CD4-positive, alpha-beta T cell treated with Interleukin-1 beta for 1 hour (primary cell): ENCODE measurements around the gene MGAT5B.

Experiments
- DNase-seq, 2 donors: peaks; one replicate each; pipeline ENCODE4 v3.0.0-alpha.2; 2020 to 2022

The MGAT5B gene

DNA sequence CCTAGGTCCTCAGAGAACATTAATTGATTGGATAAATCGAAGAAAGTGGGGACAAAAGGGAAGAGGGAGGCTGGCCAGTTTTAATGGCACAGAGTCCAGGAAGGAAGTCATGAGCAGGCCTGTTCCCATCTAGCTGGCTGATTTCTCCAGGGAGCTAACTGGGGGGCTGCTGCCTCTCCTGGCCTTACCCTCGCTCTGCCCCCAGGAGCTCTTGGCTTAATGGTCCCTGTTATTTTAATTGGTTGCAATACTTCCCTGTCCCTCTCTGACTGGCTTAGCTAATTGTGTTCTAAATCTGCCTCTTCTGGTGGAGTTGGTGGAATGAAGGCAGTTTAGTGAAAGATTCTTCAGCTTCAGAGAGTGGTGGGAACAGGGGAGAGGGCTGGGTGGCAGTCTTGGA is 61.4 kb downstream of the MGAT5B start:
- no peak for DNase-seq

DNA sequence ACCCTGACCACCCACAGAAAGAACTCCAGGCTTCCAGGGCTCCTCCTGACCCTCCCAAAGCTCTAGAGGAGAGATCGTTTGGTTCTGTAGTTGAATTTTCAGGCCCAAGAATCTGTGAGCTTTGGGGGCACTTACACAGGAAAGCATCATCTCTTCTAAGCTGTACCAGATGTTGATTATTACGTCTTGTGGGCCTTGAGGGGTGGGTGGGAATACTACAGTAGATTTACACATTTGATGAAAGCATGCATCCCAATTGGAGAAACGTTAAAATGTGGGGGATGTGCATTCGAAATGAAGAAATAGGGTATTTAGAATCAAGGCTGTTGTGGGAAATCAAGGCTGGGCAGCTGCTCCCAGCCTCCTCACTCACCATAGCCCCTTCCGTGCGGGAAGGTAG is 61.9 kb downstream of the MGAT5B start:
- no peak for DNase-seq

DNA sequence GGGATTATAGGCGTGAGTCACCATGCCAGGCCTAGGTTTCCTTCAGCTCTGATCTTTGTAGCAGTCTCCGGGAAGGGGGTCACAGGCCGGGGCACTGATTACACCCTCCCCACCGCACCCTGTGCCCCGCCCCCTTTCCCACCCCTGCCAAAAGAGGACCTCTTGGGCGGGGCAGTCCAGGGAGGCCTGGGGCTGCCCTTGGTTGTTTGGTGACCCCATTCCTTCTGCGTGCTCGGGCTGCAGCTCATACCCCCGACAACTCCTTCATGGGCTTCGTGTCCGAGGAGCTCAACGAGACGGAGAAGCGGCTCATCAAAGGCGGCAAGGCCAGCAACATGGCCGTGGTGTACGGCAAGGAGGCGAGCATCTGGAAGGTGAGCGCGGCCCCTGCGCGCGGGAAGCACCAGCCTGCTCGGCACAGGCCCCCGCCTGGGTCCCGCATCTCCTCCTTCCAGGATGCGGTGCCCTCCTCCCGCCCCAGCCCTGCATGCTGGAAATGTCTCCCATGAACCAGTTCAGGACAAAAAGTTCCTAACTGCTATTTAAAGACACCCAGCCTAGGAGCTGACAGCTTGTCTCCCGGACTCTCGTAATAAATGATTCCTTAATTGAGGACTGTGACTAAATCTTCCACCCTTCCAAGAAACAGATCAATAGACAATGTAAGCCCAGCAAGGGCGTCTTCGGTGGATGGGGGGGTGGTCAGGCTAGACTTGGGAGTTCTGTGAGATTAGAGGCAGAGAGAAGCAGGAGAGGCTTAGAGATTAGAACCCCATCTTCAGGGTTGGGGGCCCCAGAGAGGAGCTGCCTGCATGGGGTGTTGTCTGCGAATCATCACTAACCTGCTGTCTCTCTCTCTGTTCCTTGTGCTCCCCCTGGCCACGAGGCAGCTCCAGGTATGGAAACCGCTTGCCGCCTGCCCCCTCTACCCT is 64.5 kb downstream of the MGAT5B start:
- DNase-seq: no peak

DNA sequence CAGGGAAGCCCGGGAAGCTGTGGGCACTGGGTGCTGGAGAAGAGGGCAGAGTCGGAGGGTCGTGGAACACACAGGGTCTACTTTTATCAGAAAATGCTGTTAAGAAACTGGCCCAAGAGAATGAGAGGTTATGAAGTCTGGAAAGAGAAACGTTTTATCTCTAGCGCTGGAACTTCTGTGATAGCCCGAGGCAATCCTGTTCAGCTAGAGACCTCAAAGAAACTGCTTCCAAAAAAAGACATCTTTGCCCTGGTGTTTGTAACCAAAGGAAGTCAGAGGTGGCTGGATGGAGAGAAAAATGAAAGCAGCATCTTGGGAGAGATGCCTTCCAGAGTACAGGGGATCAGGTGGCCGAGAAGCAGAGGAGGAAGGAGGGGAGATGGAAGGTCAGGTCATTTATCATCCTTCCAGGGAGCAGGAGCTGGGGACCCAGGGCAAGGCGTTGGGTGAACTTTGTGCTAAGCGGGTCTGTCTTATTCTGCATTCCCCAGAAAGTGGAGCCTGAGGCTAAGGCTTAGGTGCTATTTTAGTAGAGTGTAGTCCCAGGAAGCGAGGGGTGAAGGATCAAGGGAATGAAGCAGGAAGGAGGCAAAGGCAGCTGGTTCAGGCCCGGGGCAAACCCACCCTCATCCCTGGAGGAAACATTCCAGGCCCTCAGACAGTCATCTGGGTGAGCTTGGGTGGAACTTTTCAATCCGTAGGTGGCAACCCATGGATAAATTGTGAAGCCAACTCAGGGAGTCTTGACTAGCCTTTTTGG is 66.5 kb downstream of the MGAT5B start:
- no peak for DNase-seq

DNA sequence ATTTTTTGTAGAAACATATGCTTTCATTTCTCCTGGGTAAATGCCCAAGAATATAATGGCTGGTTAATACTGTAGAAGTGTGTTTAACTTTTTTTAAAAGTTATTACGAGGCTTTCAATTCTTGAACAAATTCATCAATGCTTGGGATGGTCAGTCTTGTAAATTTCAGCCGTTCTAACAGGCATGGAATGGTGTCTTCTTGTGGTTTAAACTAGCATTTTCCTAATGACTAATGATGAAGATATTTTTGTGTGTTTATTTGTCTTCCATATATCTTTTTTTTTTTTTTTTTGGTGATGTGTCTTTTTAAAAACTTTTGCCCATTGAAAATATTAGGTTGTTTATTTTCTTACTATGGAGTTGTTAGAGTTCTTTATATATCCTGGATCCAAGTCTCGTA is 67.1 kb downstream of the MGAT5B start:
- DNase-seq: no peak

DNA sequence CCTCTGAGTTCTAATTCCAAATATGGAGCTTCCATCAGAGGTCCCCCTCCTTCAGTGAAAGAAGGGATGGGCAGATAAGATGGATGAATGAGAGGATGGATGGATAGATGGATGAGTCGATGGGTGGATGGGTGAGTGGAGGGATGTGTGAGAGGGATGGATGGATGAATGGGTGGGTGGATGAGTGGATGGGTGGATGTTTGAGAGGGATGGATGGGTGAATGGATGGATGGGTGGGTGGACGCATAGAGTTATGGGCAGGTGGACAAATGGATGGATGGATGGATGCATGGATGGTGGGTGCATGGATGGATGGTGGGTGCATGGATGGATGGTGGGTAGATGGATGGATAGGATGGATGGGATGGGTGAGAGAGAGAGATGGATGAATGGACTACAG is 69.0 kb downstream of the MGAT5B start:
- no peak for DNase-seq

DNA sequence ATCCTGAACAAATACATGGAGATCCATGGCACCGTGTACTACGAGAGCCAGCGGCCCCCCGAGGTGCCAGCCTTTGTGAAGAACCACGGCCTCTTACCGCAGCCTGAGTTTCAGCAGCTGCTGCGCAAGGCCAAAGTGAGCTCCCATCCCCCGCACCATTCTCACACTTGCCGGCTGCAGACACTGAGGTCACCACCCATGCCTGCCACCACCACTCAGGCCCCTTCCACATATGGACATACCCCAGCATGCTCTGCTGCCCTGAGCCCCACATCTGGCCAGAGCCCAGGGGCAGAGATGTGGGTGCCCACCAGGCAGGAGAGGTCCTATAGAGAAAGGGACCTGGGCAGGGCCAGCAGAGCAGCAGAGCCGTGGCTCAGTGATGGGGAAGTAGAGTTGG is 69.8 kb downstream of the MGAT5B start:
- no peak for DNase-seq

DNA sequence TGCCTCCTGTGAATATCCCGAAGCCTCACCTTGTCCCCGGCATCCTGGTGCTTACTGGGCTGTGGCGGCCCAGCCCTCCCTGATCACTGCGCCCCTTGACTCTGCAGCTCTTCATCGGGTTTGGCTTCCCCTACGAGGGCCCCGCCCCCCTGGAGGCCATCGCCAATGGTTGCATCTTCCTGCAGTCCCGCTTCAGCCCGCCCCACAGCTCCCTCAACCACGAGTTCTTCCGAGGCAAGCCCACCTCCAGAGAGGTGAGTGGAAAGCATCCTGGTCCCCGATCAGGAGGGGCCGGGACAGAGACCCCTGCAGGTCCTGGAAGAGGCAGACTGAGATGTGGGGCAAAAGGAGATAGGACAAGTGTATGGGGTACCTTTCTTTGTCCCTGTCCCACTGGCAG is 72.1 kb downstream of the MGAT5B start:
- no peak for DNase-seq

DNA sequence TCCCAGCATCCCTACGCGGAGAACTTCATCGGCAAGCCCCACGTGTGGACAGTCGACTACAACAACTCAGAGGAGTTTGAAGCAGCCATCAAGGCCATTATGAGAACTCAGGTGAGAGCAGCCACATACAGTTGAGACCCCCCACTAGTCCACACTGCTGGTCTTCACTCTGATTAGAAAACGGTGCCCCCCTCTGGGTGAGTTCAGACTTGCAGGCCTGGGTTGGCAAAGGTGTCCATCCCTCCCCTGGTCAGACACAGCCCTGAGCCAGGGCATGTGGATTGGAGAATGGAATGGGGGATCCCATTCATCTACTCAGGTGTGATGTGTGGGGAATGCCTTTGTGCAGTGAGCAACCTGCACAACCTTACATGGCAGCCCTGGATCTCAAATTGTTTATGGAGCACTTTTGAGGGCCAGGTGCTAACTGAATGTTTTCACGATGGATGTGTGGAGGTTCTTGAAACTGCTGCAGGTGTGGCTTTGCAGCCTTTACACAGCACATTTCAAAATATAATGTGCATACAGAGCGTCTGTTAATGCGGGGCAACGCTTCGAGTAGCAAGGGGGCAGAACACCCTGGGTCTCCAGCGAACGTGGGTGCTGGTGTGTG is 72.6 kb downstream of the MGAT5B start:
- no peak for DNase-seq

DNA sequence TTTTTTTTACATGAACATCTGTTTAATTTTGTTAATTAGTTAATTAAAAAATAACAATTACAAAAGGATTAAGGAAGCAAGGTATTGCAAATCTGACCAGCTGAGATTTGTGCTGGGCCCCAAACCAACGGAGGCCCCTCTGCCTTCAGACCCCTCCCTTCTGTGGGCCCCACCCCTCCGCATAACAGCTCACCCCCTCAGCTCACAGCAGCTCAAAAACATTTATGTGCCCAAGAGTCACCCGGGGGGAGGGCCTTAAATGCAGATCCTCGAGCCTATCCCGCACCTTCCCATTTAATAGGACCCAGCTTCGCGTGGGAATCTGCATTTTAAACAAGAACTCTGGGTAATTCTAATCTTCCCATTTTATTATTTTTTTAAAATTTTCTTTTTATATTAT is 75.0 kb downstream of the MGAT5B start:
- no peak for DNase-seq

DNA sequence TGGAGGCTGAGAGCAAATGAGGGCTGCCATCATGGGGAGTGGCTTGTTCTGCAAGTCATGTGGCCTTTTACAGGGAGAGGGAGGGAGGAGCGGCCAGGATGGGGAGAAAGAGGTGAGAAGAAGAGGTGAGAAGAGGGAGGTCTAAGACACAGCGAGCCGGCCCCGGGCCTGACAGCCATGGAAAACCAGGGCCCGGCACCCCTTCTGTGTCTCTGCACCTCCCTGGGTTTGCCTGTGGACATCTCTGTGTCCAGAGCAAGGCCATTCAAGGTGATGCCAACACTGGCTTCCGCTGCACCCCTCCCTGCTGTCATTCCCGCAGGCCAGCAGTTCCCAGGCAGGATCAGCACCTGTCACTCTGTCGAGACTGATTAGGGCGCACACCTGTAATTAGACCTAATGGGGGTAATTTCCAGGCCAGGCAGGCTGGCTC is 75.6 kb downstream of the MGAT5B start:
- no peak for DNase-seq

DNA sequence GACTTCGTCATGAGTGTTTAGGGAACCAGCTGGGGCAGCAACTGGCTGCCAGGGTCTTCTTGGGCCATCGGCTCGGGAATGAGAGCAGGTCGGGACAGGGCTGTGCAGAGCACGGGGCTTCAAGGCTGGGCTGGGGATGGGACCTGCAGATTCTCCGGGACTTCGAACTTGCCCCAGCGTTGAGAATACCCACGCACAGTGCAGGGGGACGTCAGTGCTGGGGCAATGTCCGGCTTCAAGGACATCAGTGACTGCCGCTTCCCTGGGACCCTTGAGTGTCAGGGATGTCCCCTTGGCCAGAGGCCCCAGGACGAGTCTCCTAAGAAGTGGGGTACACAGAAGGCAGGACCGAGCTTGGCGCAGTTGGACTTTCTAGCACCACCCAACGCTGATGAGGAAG is 76.3 kb downstream of the MGAT5B start:
- DNase-seq: no peak

DNA sequence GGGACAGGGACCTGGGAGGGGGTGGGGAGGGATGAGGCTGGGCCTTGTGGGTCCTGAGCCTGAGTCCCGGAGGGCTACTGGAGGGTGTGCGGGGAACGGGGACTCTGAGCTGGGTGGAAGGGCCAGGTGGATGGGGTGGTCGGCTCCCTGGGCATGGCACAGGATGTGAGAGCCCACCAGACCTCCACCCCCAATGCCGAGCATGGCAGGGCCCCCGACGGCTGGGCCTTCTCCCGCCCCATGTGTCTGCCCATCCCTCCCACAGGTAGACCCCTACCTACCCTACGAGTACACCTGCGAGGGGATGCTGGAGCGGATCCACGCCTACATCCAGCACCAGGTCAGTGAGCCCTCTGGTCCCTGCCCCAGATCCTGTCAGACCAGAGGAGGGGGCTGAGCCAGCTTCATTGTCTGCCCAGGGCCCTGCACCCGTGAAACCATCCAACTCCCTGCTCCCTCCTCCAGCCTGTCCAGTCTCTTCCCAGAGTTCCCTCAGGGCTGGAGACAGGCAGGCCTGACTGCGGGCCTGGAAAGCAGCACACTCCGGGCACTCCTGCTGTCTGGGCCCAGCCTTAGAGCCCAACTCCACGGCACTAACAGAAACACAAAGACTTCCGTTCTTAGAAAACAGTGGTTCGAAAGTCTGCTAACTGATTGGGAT is 78.0 kb downstream of the MGAT5B start:
- no peak for DNase-seq

DNA sequence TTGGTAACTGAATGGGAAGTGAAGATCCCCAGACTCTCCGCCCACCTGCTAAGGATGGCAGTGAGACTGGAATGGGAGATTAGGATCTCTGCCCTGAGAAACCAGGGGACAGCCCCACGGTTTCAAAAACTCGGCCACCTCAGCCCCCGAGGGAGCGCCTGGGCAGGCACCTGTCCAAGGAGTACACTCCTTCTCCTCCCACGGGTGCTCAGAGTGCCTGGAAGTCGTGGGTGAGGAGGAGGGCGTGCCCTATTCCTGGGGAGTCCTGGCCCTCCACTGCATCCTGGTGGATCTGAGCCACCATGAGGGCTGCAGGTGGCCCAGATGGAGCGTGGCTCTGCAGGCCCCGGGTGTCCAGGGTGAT is 78.5 kb downstream of the MGAT5B start:
- no peak for DNase-seq

DNA sequence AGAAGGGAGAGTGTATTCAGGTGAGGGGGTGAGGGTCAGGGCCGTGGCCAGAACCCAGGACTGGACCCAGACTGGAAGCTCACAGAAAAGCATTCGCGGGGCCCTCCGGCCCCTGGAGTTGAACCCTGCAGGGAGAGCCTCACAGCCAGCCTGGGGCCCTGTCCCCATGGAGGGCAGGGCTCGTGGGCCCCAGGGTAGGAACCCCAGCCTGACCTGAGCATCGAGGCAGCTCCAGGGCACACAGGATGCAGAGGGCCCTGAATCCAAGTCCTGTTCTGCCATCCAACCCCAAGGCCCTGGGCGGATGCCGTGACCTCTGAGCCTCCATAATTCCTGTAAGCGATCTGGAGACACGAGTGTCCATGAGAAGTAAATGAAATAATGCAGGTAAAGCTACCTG is 79.1 kb downstream of the MGAT5B start:
- no peak for DNase-seq

DNA sequence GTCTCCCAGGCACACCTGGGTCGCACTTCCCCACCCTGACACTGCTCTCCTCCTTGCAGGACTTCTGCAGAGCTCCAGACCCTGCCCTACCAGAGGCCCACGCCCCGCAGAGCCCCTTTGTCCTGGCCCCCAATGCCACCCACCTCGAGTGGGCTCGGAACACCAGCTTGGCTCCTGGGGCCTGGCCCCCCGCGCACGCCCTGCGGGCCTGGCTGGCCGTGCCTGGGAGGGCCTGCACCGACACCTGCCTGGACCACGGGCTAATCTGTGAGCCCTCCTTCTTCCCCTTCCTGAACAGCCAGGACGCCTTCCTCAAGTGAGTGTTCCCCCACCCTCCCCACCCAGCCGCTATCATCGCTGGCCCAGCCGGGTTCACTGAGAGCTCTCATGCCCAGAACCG is 79.6 kb downstream of the MGAT5B start:
- DNase-seq: no peak

DNA sequence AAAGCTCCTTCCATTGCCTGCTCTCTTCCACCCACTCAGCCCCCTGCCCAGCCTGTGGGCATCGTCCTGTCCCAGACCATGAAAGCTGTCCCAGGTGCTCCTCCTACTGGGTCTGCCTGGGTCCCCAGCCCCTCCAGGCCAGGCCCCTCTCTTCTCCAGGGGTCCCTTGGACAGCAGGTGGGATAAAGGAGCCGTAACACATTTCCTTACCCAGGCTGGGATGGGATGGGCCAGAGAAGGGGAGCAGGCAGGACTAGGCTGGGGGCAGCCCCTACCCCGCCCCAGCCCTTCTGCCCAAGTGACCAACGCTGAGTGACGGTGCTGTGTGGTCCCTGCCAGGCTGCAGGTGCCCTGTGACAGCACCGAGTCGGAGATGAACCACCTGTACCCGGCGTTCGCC is 80.1 kb downstream of the MGAT5B start:
- DNase-seq: no peak

DNA sequence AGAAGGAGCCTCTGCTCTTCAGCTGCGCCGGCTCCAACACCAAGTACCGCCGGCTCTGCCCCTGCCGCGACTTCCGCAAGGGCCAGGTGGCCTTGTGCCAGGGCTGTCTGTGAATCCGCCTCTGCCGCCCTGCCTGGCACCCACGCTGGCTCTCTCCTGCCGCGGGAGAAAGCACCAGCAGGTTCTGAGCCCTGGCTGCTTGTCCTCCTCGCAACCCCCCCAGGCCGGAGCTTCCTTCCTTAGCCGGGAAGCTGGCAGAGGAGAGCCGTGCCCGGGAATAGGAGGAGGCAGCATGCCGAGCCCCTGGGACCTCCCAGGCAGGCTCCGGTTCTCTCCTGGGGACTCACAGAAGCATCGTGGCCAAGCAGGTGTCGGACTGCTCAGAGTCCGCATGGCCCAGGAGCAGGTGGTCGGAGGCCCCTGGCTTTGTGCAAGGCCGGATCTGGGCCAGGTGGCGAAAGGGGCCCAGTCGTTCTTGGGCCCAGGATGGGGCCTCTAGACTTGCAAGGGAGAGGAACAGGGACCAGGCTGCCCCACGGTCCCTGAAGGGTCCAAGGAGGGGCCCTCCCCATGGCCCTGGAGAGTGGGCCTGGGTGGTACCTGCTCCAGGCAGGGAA is 80.6 kb downstream of the MGAT5B start:
- no peak for DNase-seq

DNA sequence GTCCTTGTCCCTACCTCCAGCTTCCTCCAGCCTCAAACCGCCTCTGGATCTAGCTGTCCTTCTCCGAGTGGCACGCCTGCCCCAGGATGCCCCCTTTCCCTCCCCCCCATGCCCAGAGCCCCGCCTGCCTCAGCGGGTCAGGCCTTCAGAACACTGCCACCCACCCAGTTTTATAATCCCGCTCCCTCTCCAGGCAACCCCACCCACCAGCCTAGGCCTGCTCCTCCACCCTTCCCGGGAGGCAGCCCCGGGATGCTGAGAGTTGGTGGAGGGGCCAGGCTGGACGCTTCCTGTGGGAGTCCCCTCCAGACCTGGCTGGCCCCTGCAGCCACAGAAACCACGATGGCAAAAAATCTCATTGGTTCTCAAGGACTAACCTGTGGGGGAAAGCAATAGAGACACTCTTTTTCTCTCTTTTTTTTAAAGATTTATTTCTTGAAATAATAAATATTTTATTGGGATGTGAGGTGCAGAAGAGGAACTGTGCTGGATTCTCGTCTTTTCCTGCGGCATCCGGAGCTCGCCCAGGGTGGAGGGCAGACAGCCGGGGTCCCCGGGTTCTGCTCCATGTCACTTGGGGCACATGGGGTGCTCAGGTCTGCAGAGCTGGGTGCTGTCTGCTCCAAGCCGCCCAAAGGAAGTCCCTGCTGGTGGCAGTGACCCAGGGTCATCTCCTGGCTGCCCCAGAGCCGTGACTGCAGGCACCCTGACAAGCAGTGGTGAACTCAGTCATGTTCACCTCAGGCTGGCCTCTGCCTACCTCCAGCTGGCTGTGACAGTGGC is 81.9 kb downstream of the MGAT5B start:
- DNase-seq: no peak

DNA sequence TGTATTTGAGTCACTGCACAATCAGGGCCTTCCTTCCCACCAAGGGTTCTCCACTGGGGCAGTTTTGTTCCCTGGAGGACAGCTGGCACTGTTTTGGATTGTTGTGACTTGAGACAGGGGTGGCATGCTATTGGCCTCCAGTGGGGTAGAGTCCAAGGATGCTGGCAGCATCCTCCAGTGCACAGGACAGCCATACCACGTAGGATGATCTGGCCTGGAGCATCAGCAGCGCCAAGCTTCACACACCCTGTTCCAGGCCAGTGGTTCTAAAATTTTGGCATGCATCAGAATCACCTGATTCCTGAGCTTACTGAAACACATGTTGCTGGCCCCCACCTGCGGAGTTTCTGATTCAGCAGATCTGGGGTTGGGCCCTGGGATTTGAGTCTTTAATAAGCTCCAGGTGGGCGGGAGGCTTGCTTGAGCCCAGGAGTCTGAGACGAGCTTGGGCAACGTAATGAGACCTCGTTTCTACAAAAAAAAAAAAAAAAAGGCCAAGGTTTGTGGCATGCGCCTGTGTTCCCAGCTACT is 83.2 kb downstream of the MGAT5B start:
- DNase-seq: no peak

DNA sequence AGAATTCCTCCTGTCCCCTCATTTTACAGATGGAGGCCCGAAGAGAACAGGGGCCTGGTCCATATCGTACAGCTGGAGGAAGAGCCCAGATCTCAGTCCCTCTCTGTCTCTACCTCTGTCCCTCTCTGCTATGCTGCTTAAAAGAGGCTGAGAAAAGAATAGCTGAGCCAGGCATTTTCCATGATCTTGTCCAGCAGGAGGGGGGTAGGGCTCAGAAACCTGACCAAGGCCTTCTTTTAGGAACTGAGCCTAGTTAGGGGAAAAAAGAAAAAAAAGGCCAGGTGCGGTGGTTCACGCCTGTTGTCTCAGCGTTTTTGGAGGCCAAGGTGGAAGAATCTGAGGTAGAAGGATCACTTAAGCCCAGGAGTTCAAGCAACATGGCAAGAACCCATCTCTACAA is 84.2 kb downstream of the MGAT5B start:
- DNase-seq: no peak

DNA sequence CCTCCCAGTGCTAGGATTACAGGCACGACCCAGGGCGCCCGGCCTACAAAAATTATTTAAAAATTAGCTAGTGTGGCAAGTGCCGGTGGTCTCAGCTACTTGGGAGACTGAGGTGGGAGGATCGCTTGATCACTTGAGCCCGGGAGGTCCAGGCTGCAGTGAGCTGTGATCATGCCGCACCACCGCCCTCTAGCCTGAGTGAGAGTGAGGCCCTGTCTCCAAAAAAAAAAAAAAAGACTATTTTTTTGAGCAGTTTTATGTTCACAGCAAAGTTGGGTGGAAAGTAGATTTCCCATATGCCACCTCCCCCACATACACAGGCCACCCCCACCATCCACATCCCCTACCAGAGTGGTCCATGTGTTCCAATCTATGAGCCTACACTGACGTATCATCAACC is 84.9 kb downstream of the MGAT5B start:
- DNase-seq: no peak
